ENCODE results near the gene FSIP1. TPM values are rescaled to one million over a fixed set of nuclear protein-coding genes. Genes with fewer than 3 reads are reported as not detected.

FSIP1 gene
- total and polyA plus RNA-seq, 12 donors: 0.15 to 4.4 (median 0.89) TPM

DNA sequence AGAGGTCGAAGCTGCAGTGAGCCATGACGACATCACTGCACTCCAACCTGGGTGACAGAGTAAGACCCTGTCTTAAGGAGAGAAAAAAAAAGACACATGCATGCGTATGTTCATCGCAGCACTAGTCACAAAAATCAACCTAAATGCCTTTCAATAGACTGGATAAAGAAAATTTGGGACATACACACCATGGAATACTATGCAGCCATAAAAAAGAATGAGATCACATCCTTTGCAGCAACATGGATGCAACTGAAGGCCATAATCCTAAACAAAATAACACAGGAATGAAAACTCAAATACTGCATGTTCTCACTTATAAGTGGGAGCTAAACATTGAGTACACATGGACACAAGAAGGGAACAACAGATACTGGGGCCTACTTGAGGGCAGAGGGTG is 53.1 kb downstream of the FSIP1 start:
- Histone ChIP-seq H3K9me3 (no peaks in the 10 kb centered on the region), H3K4me3 (no peak overlapping the region), H3K36me3 (no peaks in the 10 kb centered on the region), H3K27ac (no peak overlapping the region), H3K27me3 (no peaks in the 10 kb centered on the region), H3K4me1 (no peaks in the 10 kb centered on the region)
- DNase-seq: no peak
- ATAC-seq: no peak
- TF ChIP-seq, protein P1, sequence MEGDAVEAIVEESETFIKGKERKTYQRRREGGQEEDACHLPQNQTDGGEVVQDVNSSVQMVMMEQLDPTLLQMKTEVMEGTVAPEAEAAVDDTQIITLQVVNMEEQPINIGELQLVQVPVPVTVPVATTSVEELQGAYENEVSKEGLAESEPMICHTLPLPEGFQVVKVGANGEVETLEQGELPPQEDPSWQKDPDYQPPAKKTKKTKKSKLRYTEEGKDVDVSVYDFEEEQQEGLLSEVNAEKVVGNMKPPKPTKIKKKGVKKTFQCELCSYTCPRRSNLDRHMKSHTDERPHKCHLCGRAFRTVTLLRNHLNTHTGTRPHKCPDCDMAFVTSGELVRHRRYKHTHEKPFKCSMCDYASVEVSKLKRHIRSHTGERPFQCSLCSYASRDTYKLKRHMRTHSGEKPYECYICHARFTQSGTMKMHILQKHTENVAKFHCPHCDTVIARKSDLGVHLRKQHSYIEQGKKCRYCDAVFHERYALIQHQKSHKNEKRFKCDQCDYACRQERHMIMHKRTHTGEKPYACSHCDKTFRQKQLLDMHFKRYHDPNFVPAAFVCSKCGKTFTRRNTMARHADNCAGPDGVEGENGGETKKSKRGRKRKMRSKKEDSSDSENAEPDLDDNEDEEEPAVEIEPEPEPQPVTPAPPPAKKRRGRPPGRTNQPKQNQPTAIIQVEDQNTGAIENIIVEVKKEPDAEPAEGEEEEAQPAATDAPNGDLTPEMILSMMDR (IDR thresholded peaks at IDR 0.05): no peak
- WGBS, 2 donors: 96 to 97% methylated on average over 4 of the region's 4 CpGs
- intact Hi-C loops (cut with DNase I): no loop called here

DNA sequence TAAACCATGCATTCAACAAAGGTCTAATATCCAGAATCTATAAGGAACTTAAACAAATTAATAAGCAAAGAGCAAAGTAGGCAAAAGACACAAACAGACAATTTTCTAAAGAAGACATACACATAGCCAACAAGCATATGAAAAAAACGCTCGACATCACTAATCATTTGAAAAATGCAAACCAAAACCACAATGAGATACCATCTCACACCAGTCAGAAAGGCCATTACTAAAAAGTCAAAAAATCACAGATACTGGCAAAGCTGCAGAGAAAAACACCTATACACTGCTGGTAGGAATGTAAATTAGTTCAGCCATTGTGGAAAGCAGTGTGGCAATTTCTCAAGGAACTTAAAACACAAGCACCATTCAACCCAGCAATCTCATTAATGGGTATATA is 53.8 kb downstream of the FSIP1 start:
- TF ChIP-seq, protein P1 (IDR thresholded peaks at IDR 0.05): no peak
- 90 to 92% methylated on average over 2 of the region's 2 CpGs for WGBS, 2 donors
- ATAC-seq: no peak
- Histone ChIP-seq H3K36me3 (no peaks in the 10 kb centered on the region), H3K27me3 (no peaks in the 10 kb centered on the region), H3K4me3 (no peak overlapping the region), H3K27ac (no peak overlapping the region), H3K4me1 (no peaks in the 10 kb centered on the region), H3K9me3 (no peaks in the 10 kb centered on the region)
- DNase-seq: no peak
- intact Hi-C loops (cut with DNase I): no loop called here

DNA sequence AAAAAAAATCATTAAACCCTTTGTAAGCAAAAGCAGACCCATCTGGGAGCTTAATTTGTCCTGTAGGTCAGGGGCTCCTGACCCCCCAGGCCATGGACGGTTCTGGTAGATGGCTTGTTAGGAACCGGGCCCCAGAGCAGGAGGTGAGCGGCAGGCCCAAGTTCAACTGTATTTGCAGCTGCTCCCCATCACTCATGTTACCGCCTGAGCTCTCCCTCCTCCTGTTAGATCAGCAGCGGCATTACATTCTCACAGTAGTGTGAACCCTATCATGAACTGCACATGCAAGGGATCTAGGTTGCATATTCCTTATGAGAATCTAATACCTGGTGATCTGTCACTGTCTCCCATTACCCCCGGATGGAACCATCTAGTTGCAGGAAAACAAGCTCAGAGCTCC is 60.7 kb downstream of the FSIP1 start:
- intact Hi-C loops (cut with DNase I): no loop called here
- no peaks in the 10 kb centered on the region for H3K27me3 ChIP-seq
- no peak for DNase-seq
- 89 to 95% methylated on average over 6 of the region's 6 CpGs for WGBS, 2 donors
- TF ChIP-seq, protein P1 (IDR thresholded peaks at IDR 0.05): no peak
- no peak for ATAC-seq
- H3K27ac ChIP-seq: no peak overlapping the region
- no peaks in the 10 kb centered on the region for H3K4me1 ChIP-seq
- no peaks in the 10 kb centered on the region for H3K9me3 ChIP-seq
- no peak overlapping the region for H3K4me3 ChIP-seq
- H3K36me3 ChIP-seq: no peaks in the 10 kb centered on the region

DNA sequence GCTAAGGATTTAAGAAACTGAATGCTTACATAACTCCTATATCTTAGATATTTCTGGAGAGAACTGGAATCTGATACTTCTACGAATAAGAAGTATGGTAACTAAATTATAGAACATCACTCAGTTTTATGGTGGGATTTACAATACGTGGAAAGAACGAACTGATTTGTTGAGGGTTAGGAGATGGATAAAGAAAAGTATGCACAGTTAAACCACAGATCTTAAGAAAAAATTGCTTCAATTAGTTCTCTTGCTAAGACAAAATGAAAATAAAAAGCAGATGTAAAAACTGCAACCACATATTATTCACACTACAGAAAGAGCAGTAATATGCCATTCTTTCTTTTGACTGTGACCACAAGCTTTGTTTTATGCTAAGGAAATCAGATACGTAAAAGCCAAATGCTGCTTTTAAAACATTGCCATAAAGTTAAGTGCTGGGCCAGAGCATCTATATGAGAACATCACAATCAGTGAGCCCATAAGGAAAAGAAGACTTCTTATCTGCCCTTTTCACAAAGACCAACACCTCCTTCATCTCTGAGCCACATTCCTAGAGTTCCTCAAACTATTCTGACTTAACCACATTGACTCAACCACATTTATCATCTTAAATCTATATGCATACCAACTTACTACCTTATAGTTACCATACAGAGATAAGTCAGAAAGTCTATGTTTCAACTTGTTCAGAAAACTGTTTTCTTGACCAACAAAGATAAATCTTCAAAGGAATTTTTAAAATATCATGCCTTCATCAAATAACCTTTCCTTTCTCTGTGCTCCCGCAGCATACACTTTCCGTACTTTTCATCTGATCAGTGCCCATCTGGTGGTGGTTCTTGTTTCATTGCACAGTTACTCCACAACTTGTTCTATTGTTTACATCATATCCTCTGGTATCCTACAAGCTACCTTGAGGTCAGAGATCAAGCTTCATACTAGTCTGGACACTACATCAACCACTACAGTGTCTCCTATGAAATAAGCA is 61.7 kb downstream of the FSIP1 start:
- Histone ChIP-seq H3K4me3 (no peak overlapping the region), H3K9me3 (no peaks in the 10 kb centered on the region), H3K27ac (no peak overlapping the region), H3K4me1 (no peaks in the 10 kb centered on the region), H3K27me3 (no peaks in the 10 kb centered on the region), H3K36me3 (no peaks in the 10 kb centered on the region)
- DNase-seq: no peak
- intact Hi-C loops (cut with DNase I): no loop called here
- 90 to 93% methylated on average over 6 of the region's 6 CpGs for WGBS, 2 donors
- TF ChIP-seq, protein P1 (IDR thresholded peaks at IDR 0.05): no peak
- no peak for ATAC-seq

All from heart right ventricle (tissue), 16 donors.